Embryonic facial prominence (tissue), 1 donor: ENCODE measurements around the gene SPDYE16.
"Not testable (repeated sequence)": the region's sequence is repeated elsewhere in the genome, so short reads cannot be mapped to it uniquely, and the experiment has no call there.

Source experiments
- DNase-seq: peaks from one replicate; pipeline ENCODE4 v3.0.0-alpha.2; 2016; ENCODE audit errors: extremely low spot score

Gene SPDYE16

DNA sequence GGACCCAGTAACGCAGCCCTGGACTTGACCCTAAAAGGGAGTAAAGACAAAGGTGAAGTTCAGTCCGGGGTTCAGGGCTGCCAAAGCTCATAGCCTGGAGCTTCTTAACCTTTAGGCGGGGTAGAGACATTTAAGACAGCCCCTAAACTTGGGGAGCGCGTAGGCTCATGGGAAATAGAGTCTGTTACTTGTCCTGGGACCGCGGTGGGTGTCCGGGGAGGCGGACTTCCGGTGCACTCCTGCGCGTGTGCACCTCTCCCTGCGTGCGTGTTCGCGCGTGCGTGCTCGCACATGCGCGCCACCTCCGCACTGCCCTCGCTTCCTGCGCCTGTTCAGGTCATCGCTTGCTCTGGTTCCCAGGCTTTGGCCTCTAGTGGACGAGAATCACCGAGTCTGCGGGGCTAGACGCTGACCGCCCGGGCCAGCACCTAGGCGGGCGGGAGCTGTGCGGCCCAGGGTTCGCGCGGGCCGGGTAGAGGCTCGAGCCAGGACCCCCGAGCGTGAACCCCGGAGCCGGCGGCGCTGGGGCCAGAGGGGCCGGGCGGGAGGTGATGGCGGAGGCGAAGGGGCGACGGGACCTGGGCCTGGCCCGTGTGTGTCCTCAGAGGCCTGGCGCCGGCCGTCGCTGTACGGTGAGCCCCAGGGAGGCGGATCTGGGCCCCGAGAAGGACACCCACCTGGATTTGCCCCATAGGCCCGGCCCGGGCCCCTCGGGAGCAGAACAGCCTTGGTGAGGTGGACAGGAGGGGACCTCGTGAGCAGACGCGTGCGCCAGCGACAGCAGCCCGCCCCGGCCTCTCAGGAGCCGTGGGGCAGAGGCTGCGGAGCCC lies 6.1 kb upstream of the SPDYE16 start:
- peak; percentile 66 for DNase-seq

DNA sequence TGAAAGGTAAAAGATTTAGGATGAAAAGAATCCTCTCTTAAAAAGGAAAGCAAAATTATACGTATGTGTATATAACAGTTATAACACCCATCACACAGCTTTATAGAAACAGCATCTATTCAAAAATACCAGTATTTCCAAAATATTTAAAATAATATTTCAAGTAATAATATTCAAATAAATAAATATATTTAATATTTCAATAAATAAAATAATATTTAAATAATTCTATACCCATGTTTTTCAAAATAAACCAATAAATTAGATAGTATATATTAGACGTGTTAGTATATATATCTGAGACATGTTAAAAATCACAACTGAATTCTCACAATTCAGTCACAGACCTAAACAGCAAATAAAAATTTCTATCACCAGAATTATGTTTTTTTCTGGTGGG lies 11.5 kb downstream of the SPDYE16 start:
- not testable (repeated sequence) for DNase-seq

DNA sequence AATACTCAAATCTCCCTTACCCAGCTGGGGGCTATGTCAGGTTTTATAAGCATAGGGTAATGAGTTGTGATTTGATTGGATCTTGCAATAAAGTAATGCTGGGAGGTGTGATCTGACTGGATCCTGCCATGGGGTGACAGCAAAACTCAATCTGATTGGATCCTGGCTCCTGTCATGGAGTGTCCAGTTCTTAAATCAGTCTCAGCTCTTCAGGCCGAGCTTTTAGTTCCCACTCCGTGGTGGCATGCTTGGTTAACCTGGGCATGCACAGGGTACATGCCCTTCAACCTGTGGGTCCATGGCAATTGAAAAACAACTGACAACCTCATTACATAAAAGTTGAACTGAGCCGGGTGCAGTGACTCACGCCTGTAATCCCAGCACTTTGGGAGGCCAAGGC lies 16.9 kb downstream of the SPDYE16 start:
- DNase-seq: not testable (repeated sequence)

DNA sequence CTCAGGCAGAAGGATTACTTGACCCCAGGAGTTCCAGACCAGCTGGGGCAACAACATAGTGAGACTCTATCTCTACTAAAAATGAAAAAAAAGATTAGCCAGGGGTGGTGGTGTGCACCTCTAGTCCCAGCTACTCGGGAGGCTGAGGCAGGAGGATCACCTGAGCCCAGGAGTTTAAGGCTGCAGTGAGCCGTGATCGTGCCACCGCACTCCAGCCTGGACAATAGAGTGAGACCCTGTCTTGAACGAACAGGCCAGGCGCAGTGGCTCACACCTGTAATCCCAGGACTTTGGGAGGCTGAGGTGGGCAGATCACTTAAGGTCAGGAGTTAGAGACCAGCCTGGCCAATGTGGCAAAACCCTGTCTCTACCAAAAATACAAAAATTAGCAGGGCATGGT lies 26.2 kb downstream of the SPDYE16 start:
- DNase-seq: not testable (repeated sequence)

DNA sequence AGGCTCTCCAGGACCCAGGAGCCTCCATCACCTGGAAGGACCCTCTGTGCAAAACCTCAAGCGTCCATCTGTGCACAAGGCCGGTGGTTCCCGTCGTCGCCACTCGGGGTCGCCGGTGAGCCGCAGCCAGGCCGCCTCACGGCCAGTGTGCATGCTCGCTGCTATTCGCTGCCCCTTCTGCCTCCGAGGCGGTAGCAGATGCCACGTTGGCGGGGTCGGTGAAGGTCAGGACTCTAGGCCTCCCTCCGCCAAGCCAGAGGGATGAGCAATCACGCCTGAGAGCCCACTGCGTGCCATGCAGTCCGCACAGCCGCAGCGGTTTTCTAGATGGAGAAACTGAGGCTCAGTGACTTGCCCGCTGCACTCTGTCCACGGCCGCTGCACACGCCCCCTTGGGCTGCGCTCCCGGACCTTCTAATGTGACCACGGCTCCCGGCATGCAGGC lies 27.1 kb downstream of the SPDYE16 start:
- no peak for DNase-seq

DNA sequence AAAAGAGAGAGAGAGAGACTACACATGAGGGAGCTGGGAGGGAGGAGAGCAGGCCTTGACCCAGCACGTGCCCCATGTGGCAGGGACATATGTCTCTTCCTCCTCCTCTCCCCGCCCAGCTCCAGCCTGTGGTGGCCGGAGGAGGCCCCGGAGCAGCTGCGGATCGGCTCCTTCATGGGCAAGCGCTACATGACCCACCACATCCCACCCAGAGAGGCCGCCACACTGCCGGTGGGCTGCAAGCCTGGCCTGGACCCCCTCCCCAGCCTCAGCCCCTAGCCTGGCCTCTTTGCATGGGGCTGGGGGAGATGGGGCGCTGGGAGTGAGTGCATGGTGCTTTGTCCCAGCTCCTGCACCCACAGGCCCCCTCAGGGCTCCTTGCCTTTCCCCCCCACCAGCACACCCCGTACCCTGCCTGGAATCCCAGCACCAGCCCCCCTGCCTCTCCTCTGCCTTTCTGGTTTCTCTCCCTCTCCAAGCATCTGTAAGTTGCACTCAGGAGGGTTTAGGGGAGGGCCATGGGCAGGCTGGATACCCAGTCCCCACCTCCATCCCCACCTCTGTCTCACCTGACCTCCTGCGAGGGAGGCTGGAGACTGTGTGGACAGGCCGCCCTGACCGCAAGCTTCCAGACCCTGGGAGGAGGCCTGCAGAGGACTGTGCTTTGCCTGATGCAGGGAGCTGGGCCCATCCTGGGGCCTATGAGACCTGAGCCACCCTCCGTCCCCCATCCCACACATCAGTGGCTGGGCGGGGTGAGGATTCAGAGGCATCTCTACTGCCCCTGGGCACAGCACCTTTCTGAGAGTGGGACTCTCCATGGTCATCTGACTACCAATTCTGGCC lies 27.9 kb downstream of the SPDYE16 start:
- no peak for DNase-seq

DNA sequence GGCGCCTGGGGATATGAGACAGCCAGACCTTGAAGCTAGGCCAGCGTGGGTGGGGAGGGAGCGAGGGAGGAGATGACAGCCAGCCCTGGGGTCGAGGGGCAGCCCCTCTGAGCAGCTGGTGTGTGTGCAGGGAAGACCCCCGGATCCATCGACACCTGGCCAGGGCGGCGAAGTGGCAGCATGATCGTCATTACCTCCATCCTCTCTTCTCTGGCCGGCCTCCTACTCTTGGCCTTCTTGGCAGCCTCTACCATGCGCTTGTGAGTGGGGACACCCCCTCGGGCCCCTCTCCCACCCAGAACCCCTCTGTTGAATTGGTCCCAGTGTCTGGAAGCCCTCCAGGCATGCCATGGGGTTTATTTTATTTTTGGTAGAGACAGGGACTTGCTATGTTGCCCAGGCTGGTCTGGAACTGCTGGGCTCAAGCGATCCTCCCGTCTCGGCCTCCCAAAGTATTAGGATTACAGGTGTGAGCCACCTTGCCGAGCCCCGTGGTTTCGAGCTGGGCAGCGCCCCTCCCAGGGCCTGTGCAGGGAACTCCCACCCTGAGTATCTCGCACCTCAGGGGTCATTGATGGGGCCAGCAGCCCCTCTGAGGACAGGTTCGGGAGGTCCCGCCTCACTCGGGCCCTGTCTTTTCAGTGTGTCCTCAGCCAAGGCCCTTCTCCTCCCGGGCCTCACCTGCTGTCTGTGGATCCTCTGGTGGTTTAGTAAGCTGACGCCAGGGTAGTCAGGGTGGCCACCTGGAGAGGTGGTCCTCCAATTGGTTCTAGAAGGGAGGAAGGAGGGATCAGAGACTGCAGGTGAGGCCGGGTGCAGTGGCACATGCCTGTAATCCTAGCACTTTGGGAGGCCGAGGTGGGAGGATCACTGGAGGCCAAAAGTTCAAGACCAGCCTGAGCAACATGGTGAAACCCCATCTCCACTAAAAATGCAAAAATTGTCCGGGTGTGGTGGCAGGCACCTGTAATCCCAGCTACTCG lies 29.0 kb downstream of the SPDYE16 start:
- DNase-seq: no peak

DNA sequence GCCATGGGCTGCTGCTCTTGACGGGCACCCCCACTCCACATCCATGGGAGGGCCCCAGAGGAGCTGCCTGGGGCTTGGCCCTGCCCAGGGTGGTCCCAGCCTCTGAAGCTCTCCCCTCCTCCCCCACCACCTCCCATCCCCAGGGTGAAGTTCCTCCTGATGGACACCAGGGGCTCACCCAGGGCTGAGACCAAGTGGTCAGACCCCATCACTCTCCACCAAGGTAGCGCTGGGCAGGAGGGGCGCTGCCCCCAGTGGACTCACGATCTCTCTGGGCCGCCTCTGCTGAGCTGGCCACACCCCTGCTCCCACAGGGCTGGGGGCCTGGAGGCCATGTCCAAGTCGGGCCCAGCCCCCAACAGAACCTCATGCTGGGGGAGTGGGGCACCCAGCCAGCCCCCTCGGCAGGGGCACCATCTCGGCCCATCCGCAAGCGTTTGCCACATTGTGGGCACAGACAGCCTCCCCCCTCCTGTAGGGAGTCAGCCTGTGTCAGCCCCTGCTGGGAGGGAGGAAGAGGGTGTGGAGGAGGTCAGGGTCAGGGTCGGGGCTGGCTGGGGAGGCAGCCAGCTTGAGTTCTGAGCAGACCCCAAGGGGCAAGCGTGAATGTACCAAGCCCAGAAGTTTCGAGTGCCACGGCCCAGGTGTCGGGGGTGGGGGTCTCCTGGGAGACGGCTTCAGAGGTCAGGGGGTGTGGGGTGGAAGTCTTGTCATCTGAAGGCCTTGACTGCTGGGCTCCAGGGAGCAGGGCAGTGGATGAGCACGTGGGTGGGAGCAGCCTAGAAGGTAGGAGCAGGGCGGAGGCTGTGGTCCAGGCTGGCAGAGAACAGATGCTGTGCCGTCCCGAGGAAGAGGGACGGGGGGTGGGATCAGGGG lies 29.9 kb downstream of the SPDYE16 start:
- DNase-seq: no peak

DNA sequence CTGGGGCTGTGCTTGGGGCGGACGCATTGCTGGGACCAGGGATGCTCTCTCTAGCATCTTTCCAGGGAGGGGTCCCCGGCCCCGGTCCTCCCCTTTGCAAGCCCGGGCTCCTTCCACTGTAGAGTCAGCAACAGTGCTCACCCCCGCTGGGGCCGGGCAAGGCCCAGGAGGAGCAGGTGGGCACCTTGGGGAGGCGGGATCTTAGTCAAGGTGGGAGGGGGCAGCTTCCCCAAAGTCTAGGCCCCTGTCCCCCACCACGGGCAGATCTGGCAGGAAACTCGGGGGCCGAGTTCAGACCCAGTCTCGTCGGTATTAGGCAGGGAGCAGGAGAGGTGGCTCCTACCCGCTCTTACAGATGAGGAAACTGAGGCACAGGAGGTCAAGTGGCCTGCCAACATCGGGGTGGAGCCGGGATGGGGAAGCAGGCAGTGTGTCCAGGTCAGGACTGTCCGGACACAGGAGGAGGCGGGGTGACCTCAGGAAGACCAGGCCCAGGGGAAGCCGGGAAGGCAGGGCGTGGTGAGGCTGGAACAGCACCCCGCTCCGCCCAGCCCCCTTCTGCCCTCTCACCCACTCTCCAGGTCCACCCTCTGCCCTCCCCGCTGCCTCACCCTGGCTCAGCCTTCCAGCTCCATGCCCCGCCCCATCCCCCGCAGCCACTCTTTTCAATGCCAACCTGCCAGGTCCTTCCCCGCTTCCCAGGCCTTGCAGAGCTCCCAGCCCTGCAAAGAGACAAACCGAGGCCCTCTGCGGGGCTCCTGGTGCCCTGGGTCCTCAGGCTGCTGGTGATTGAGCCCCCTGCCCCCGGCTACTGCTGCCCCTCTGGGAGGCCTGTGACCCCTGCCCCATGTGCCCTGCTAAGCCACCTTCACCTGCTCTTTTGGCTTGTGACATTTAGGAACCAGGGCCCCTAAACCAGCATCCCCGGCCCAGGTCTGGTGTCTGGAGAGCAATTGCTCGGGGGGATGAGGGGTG lies 30.9 kb downstream of the SPDYE16 start:
- DNase-seq: not testable (repeated sequence)

DNA sequence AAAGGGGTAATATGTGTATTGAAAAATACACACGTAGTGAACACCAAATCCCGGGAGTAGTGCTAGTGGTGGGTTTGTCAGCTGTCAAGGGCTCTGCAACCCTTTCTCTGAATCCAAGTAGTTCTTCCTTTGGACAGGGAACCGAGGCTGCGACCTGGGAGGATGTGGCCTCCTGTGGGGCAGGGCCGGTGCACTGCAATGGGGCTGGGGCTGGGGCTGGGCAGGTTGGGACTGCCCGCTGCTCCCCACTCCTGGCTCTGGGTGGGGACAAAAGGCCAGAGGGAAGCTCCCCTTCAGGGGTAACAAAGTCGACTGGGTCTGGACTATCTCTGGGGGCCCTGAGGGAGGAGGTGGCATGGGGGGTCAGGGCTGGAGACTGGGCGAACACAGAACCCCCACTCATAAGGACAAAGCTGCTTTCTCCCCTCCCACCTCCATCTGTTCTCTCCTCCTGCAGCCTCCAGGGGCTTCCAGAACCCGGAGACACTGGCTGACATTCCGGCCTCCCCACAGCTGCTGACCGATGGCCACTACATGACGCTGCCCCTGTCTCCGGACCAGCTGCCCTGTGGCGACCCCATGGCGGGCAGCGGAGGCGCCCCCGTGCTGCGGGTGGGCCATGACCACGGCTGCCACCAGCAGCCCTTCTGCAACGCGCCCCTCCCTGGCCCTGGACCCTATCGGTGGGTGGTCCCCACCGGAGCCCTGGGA lies 31.7 kb downstream of the SPDYE16 start:
- DNase-seq: not testable (repeated sequence)

DNA sequence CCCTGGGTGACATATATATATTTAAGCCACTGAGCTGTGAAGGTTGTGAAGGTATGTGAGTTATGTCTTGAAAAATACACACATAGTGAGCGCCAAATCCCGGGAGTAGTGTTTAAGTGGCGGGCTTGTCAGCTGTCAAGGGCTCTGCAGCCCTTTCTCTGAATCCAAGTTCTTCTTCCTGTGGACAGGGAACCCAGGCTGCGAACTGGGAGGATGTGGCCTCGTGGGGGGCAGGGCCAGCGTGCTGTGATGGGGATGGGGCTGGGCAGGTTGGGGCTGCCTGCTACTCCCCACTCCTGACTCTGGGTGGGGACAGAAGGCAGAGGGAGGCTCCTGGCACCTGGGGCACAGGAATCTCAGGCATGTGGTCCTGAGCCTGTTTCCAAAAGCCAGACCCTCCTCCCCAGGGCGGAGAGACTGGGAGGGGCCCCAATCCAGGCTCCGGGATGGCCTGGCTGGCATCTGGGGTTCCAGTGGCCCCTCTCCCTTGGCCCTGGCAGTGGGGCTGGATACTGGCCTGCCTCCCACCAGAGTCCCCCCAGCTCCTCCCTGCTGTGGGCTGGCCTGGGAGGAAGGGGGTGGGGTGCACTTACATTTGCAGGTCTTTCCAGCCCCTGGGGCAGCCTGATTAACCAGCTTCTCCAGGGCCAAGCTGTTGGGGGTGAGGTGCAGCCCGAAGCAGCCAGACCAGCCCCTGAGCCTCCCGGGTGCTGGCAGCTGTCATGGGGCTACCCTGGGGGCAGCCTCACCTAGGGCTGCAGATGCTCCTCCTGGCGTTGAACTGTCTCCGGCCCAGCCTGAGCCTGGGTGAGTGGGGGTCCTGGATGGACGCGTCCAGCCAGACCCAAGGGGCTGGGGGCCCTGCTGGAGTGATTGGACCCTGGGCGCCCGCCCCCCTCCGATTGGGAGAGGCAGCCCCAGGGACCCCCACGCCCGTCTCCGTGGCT lies 32.9 kb downstream of the SPDYE16 start, which contains the start of gene UPK3B:
TSS of gene UPK3B (plus strand) at position 622 of the 947 bp plus-strand sequence. CDS start at position 723, 101 bp downstream.
- DNase-seq: no peak

DNA sequence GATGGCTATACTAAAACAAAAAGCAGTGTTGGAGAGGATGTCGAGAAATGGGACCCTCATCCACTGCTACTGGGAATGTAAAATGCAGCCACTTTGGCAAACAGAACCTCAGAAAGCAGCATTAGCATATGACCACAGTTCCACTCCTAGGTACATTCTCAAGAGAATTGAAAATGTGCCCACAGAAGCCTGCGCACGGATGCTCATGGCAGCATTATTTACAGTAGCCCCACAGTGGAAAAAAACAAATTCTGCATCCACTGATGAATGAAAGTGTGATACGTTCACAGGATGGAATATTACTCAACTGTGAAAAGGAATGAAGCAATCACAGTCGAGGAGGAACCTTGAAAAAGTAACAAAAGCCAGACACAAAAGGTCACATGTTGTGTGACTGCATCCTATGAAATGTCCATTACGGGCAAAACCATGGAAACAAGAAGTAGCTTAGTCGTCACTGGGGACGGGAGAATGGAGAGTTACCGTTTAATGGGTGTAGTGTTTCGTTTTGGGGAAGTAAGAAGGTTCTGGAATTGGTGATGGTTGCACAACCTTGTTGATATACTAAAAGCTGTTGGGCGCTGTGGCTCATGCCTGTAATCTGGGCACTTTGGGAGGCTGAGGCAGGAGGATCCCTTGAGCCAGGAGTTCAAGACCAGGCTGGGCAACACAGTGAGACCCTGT lies 35.2 kb downstream of the SPDYE16 start:
- no peak for DNase-seq

DNA sequence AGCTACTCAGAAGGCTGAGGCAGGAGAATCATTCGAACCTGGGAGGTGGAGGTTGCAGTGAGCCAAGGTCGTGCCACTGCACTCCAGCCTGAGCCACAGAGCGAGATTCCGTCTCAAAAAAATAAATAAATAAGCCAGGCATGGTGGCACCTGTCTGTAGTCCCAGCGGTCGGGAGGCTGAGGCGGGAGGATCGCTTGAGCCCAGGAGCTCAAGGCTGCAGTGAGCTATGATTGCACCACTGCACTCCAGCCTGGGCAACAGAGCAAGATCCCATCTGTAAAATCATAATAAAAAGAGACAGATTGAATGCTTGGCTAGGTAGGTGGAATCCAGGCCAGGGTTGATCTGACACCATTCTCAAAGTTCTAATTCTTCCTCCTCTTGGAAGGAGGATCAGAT lies 36.5 kb downstream of the SPDYE16 start:
- DNase-seq: not testable (repeated sequence)

DNA sequence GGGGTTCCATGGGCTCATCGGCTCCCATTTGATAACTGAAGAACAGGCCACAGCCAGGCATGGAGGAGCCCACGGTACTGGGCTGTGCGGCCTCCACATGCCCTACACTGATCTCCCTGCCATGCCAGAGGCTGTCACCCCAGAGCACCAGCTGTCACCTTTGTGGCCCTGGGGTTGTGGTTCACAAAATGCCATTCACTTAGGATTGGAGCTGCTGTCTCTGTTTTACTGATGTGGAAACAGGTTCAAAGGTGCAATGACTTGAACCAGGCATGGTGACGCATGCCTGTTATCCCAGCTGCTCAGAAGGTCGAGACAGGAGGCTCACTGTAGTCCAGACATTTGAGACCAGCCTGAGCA lies 37.0 kb downstream of the SPDYE16 start:
- DNase-seq: no peak

DNA sequence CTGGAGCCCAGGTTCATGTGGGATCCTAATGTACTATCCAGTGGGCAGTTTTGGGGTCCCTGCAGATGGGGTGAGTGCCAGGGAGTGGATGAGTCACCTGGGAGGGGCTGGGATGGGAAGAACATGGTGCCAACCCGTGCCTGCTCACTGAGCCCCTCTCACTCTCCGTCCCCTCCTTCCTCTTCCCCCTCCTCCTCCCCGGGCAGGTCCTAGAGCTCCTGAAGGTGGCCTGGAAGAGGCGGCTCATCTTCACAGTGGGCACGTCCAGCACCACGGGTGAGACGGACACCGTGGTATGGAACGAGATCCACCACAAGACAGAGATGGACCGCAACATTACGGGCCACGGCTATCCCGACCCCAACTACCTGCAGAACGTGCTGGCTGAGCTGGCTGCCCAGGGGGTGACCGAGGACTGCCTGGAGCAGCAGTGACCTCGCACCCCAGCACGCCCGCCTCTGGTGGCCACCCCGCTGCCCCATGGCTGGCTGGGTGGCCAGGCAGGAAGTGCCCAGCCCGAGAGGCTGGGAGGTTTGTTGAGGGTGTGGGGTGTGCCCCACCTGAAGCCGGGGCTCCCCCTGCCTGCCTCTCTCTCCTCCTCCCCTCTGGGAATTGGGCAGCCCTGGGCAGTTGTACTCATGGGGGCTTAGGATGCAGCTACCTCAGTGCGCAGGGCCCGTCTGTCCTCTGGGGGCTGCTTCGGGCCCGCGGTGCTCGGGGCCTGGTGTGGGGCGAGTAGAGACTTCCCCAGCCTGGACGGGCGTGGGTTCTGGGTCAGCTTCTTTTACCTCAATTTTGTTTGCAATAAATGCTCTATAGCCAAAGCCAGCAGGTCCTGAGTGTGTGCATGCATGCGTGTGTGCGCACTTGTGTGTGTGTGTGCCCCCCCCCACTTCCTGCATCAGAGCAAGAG lies 37.7 kb downstream of the SPDYE16 start:
- DNase-seq: no peak
